ENCODE data around the gene CETN2.

CETN2 gene

GRCh38 chrX:152830312-152831305, at the start of gene CETN2, which contains the start of gene NSDHL:
Gene CETN2, minus strand, starts transcription at chrX:152830757. Its CDS starts 47 bp downstream, at chrX:152830710.
Gene NSDHL, plus strand, starts transcription at chrX:152831063. Its CDS starts 15,262 bp downstream, at chrX:152846325.
- peak; percentile 98 for DNase-seq (ENCODE audit: extremely low spot score)
- ChIA-PET CTCF (interaction anchor here (0.7 to 0.8 kb wide), 2 partner anchors 9 to 96 kb away, joined by 3 read pairs; no protein-coding TSS in a partner anchor), POLR2A (interaction anchor here (0.7 to 1.2 kb wide), 3 partner anchors 9 to 12 kb away, joined by 3 to 5 read pairs (median 3); no protein-coding TSS in a partner anchor)
- TF ChIP-seq NFRKB (IDR thresholded peaks at IDR 0.05) (no peak), FOXA1 (IDR thresholded peaks at IDR 0.05) (no peak), BHLHE40 (IDR thresholded peaks at IDR 0.05; ENCODE audit: borderline replicate concordance) (no peak), ZNF384 (IDR thresholded peaks at IDR 0.05) (no peak), CTBP1 (IDR thresholded peaks at IDR 0.05; ENCODE audit: borderline replicate concordance) (no peak), PKNOX1 (IDR thresholded peaks at IDR 0.05) (no peak), SP1 (IDR thresholded peaks at IDR 0.05) (no peak), LEF1 (IDR thresholded peaks at IDR 0.05; ENCODE audit: borderline replicate concordance) (no peak), SUZ12 (IDR thresholded peaks at IDR 0.05) (no peak), L3MBTL2 (conservative IDR thresholded peaks at IDR 0.05) (peak; percentile 37; the same call in 1 of the 2 replicates), FOXK2 (IDR thresholded peaks at IDR 0.05) (no peak), TARDBP (IDR thresholded peaks at IDR 0.05) (no peak), ELF4 (IDR thresholded peaks at IDR 0.05) (no peak), ARNT (IDR thresholded peaks at IDR 0.05) (no peak), HDGF (IDR thresholded peaks at IDR 0.05; ENCODE audit: borderline replicate concordance) (peak; percentile 99), FOXM1 (IDR thresholded peaks at IDR 0.05; ENCODE audit: borderline replicate concordance) (no peak)

GRCh38 chrX:152878976-152879755, 48.6 kb upstream of the CETN2 start:
- POLR2A ChIA-PET: no interaction called here
- CTCF ChIA-PET: interaction anchor here (0.9 kb wide), 1 partner anchor 26 kb away, joined by 3 read pairs; no protein-coding TSS in a partner anchor
- DNase-seq (ENCODE audit: extremely low spot score): no peak
- TF ChIP-seq FOXK2 (IDR thresholded peaks at IDR 0.05) (no peak), SP1 (IDR thresholded peaks at IDR 0.05) (no peak), ARNT (IDR thresholded peaks at IDR 0.05) (no peak), NFRKB (IDR thresholded peaks at IDR 0.05) (no peak), FOXA1 (IDR thresholded peaks at IDR 0.05) (no peak)

GRCh38 chrX:152876931-152877840, 46.6 kb upstream of the CETN2 start:
- ChIA-PET POLR2A (no interaction called here), CTCF (no interaction called here)
- no peak for DNase-seq (ENCODE audit: extremely low spot score)

GRCh38 chrX:152873361-152873760, 42.8 kb upstream of the CETN2 start:
- no peak for TF ChIP-seq CTBP1 (IDR thresholded peaks at IDR 0.05; ENCODE audit: borderline replicate concordance)
- no peak for TF ChIP-seq TARDBP (IDR thresholded peaks at IDR 0.05)
- TF ChIP-seq HDGF (IDR thresholded peaks at IDR 0.05; ENCODE audit: borderline replicate concordance): no peak
- TF ChIP-seq FOXK2 (IDR thresholded peaks at IDR 0.05): no peak
- TF ChIP-seq SUZ12 (IDR thresholded peaks at IDR 0.05): no peak
- TF ChIP-seq ELF4 (IDR thresholded peaks at IDR 0.05): no peak
- TF ChIP-seq SP1 (IDR thresholded peaks at IDR 0.05): no peak
- TF ChIP-seq NFRKB (IDR thresholded peaks at IDR 0.05): no peak
- TF ChIP-seq LEF1 (IDR thresholded peaks at IDR 0.05; ENCODE audit: borderline replicate concordance): no peak
- TF ChIP-seq FOXM1 (IDR thresholded peaks at IDR 0.05; ENCODE audit: borderline replicate concordance): no peak
- TF ChIP-seq BHLHE40 (IDR thresholded peaks at IDR 0.05; ENCODE audit: borderline replicate concordance): no peak
- no peak for TF ChIP-seq ARNT (IDR thresholded peaks at IDR 0.05)
- no peak for TF ChIP-seq L3MBTL2 (conservative IDR thresholded peaks at IDR 0.05)
- no peak for TF ChIP-seq ZNF384 (IDR thresholded peaks at IDR 0.05)
- ChIA-PET POLR2A (no interaction called here), CTCF (no interaction called here)
- no peak for DNase-seq (ENCODE audit: extremely low spot score)

More at GRCh38 chrX:152876931-152877840, 46.6 kb upstream of the CETN2 start:
- TF ChIP-seq ARNT (IDR thresholded peaks at IDR 0.05): no peak
- no peak for TF ChIP-seq FOXM1 (IDR thresholded peaks at IDR 0.05; ENCODE audit: borderline replicate concordance)
- no peak for TF ChIP-seq HDGF (IDR thresholded peaks at IDR 0.05; ENCODE audit: borderline replicate concordance)
- no peak for TF ChIP-seq LEF1 (IDR thresholded peaks at IDR 0.05; ENCODE audit: borderline replicate concordance)
- no peak for TF ChIP-seq SP1 (IDR thresholded peaks at IDR 0.05)
- TF ChIP-seq ELF4 (IDR thresholded peaks at IDR 0.05): no peak
- no peak for TF ChIP-seq SUZ12 (IDR thresholded peaks at IDR 0.05)
- TF ChIP-seq ZNF384 (IDR thresholded peaks at IDR 0.05): no peak
- no peak for TF ChIP-seq NFRKB (IDR thresholded peaks at IDR 0.05)
- no peak for TF ChIP-seq BHLHE40 (IDR thresholded peaks at IDR 0.05; ENCODE audit: borderline replicate concordance)
- no peak for TF ChIP-seq FOXA1 (IDR thresholded peaks at IDR 0.05)
- no peak for TF ChIP-seq L3MBTL2 (conservative IDR thresholded peaks at IDR 0.05)
- TF ChIP-seq CTBP1 (IDR thresholded peaks at IDR 0.05; ENCODE audit: borderline replicate concordance): no peak

GRCh38 chrX:152872522-152872921, 42.0 kb upstream of the CETN2 start:
- CTCF ChIA-PET: no interaction called here
- POLR2A ChIA-PET: no interaction called here

More at GRCh38 chrX:152872522-152872921, 42.0 kb upstream of the CETN2 start:
- no peak for DNase-seq (ENCODE audit: extremely low spot score)
- no peak for TF ChIP-seq HDGF (IDR thresholded peaks at IDR 0.05; ENCODE audit: borderline replicate concordance)
- TF ChIP-seq SUZ12 (IDR thresholded peaks at IDR 0.05): no peak
- TF ChIP-seq FOXK2 (IDR thresholded peaks at IDR 0.05): no peak

Measured in HEK293T (cell line).